ENCODE measurements around the gene CRYZL1.

DNA sequence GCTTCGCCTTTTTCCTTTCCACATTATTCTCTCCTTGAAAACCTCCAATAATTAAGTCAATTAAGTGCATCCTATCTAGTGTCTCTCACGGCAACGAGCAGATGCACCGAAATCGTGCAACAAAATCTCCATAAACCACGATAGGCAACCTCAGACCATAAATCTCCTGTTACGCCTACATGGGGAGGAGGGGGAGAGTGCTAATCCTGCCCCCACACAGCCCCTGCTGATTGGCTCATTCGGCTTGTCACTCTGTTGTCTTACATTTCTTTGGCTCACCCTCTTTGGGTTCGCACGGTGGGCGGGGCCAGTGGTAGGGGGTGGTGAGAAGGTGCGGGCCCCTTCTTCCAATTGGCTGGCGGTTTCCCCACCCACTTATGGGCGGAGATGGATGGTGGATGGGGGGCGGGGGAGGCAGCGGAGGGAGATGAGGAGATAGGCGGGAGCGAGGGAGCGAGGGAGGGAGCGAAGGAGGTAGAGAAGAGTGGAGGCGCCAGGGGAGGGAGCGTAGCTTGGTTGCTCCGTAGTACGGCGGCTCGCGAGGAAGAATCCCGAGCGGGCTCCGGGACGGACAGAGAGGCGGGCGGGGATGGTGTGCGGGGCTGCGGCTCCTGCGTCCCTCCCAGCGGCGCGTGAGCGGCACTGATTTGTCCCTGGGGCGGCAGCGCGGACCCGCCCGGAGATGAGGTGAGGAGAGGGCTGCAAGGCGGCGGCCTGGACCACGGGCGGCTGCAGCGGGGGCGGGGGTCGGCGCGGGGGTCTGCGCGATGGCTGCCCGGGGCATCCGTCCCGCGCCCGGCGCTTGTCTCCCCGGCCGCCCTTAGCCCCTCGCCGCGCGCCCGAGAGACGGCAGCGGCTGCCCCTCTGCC lies 720 bp upstream of the CRYZL1 start, which contains the start of gene ITSN1:
- TF ChIP-seq, protein P1, sequence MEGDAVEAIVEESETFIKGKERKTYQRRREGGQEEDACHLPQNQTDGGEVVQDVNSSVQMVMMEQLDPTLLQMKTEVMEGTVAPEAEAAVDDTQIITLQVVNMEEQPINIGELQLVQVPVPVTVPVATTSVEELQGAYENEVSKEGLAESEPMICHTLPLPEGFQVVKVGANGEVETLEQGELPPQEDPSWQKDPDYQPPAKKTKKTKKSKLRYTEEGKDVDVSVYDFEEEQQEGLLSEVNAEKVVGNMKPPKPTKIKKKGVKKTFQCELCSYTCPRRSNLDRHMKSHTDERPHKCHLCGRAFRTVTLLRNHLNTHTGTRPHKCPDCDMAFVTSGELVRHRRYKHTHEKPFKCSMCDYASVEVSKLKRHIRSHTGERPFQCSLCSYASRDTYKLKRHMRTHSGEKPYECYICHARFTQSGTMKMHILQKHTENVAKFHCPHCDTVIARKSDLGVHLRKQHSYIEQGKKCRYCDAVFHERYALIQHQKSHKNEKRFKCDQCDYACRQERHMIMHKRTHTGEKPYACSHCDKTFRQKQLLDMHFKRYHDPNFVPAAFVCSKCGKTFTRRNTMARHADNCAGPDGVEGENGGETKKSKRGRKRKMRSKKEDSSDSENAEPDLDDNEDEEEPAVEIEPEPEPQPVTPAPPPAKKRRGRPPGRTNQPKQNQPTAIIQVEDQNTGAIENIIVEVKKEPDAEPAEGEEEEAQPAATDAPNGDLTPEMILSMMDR (IDR thresholded peaks at IDR 0.05; ENCODE audit: insufficient read depth, low read depth, low read length): no peak
- TF ChIP-seq EZH2 (IDR thresholded peaks at IDR 0.05; ENCODE audit: insufficient read depth, low read length): no peak
